Activated CD8-positive, alpha-beta T cell treated with anti-CD3 and anti-CD28 coated beads for 36 hours (primary cell): ENCODE measurements around the gene SV2C. TPM values are rescaled to one million over a fixed set of nuclear protein-coding genes. Genes with fewer than 3 reads are reported as not detected.
"Not testable (repeated sequence)": the region's sequence is repeated elsewhere in the genome, so short reads cannot be mapped to it uniquely, and the experiment has no call there.

Source experiments
- ATAC-seq: fragments of 200-7000 bp; cut with Tn5 transposase; one replicate; pipeline ENCODE4 v1.10.0; 2021; ENCODE audit warnings: mild to moderate bottlenecking, moderate library complexity
- CTCF ChIA-PET: fragments of 350-600 bp; sonication (Branson Sonifier 250); formaldehyde crosslinking; loops from one replicate; lab custom pipeline; 2021; ENCODE audit warnings: antibody characterized with exemption; lab: Charles Lee
- POLR2A ChIA-PET: fragments of 350-600 bp; sonication (Branson Sonifier 250); formaldehyde crosslinking; loops from one replicate; lab custom pipeline; 2021; ENCODE audit warnings: antibody characterized with exemption; lab: Charles Lee
- DNase-seq: peaks from one replicate; pipeline ENCODE4 v3.0.0-alpha.2; 2020
- H3K27ac Mint-ChIP-seq: one replicate; pipeline ENCODE4 v1.8.0; 2021; ENCODE audit warnings: mild to moderate bottlenecking, mixed read lengths
- H3K27me3 Mint-ChIP-seq: one replicate; pipeline ENCODE4 v1.8.0; 2021; ENCODE audit warnings: mixed read lengths
- H3K36me3 Mint-ChIP-seq: one replicate; pipeline ENCODE4 v1.8.0; 2021; ENCODE audit warnings: low read depth, mixed read lengths
- H3K4me1 Mint-ChIP-seq: one replicate; pipeline ENCODE4 v1.8.0; 2021; ENCODE audit warnings: low read depth, mixed read lengths
- H3K4me3 Mint-ChIP-seq: one replicate; pipeline ENCODE4 v1.8.0; 2021; ENCODE audit warnings: mild to moderate bottlenecking, moderate library complexity, mixed read lengths
- H3K9me3 Mint-ChIP-seq: one replicate; pipeline ENCODE4 v1.8.0; 2021; ENCODE audit warnings: mixed read lengths
- intact Hi-C: fragments of 100-400 bp; cut with micrococcal nuclease; formaldehyde crosslinking; loops from one replicate; pipeline ENCODE4 v1.10.0; 2022
- total RNA-seq, 2 experiments: library from RNA; stranded (reverse); gene quantifications; one replicate each; pipeline ENCODE4 v1.2.3, GENCODE V29; 2021
- TF ChIP-seq, protein P1 (sequence below): fragments of 200-600 bp; IDR thresholded peaks from one replicate; pipeline ENCODE4 v1.8.0; 2022; ENCODE audit warnings: antibody characterized with exemption, mild to moderate bottlenecking

Gene SV2C
- total RNA-seq, 2 experiments from 2014 or later: 0.07 TPM; not detected in 1

DNA sequence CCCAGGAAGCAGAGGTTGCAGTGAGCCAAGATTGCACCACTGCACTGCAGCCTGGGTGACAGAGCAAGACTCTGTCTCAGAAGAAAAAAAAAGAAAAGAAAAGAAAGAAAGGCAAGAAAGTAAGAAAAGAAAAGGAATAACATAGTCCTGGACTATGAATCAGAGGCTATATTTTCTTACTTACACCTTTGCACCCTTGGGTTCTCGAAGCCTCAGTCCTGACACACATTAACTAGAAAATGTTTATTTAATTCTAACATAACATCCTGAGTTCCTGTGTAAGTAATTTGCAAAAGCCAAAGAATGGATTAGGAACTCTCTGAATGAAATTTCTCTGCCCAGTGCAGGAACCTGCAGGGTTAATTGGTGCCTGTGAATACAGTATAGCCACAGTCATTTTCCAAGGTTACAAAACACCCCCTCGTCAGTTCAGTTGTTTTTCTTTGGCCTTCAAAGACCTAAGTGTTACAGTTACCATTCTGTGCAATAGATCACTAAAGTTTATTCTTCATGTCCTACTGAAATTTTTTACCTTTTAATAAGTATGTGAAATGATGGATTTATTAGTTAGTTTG, 147.6 kb downstream of the SV2C start:
- Mint-ChIP-seq H3K9me3 (no peaks in the 10 kb centered on the region), H3K4me3 (no peak overlapping the region), H3K36me3 (no peaks in the 10 kb centered on the region), H3K27ac (no peak overlapping the region), H3K27me3 (peaks cover 2% of the 10 kb centered on the region), H3K4me1 (no peaks in the 10 kb centered on the region)
- intact Hi-C loops: no loop called here
- ChIA-PET POLR2A (no interaction called here), CTCF (no interaction called here)
- DNase-seq: no peak
- TF ChIP-seq, protein P1, sequence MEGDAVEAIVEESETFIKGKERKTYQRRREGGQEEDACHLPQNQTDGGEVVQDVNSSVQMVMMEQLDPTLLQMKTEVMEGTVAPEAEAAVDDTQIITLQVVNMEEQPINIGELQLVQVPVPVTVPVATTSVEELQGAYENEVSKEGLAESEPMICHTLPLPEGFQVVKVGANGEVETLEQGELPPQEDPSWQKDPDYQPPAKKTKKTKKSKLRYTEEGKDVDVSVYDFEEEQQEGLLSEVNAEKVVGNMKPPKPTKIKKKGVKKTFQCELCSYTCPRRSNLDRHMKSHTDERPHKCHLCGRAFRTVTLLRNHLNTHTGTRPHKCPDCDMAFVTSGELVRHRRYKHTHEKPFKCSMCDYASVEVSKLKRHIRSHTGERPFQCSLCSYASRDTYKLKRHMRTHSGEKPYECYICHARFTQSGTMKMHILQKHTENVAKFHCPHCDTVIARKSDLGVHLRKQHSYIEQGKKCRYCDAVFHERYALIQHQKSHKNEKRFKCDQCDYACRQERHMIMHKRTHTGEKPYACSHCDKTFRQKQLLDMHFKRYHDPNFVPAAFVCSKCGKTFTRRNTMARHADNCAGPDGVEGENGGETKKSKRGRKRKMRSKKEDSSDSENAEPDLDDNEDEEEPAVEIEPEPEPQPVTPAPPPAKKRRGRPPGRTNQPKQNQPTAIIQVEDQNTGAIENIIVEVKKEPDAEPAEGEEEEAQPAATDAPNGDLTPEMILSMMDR: no peak
- ATAC-seq: no peak

DNA sequence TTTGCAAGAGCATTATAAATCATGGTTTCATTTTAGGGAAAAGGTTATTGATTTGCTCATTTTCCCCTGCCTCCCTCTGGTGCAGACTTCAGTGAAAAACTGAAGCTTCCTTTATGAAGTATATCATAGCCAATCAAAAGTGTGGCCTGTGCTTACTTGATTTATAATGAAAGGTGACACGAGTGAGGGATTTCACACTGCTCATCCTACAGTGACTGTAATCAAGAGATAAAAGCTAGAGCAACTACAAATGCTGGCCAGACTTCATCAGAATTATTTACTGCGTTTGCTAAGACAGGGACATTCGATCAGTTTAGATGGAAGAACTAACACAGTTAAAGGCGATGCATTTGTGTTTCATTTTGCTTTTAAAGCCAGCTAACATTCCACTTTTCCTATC, 151.5 kb downstream of the SV2C start:
- ATAC-seq: no peak
- no peak for DNase-seq
- TF ChIP-seq, protein P1: no peak
- no peak overlapping the region for H3K27ac Mint-ChIP-seq
- peaks cover 3% of the 10 kb centered on the region for H3K27me3 Mint-ChIP-seq
- ChIA-PET POLR2A (no interaction called here), CTCF (interaction anchor here (0.7 kb wide), 1 partner anchor 11 kb away, joined by 3 read pairs; no protein-coding TSS in a partner anchor)
- H3K4me1 Mint-ChIP-seq: no peaks in the 10 kb centered on the region
- no peaks in the 10 kb centered on the region for H3K36me3 Mint-ChIP-seq
- intact Hi-C loops: no loop called here
- H3K4me3 Mint-ChIP-seq: no peak overlapping the region
- peaks cover 7% of the 10 kb centered on the region for H3K9me3 Mint-ChIP-seq

DNA sequence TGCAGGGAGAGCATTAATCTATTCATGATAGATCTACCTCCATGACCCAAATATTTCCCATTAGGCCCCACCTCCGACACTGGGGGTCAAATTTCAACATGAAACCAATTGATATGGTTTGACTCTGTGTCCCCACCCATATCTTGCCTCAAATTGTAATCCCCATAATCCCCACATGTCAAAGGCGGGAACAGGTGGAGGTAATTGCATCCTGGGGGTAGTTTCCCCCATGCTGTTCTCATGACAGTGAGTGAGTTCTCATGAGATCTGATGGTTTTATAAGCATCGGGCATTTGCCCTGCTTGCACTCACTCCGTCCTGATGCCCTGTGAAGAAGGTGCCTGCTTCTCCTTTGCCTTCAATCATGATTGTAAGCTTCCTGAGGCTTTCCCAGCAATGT, 153.5 kb downstream of the SV2C start:
- no peak overlapping the region for H3K4me3 Mint-ChIP-seq
- intact Hi-C loops: no loop called here
- TF ChIP-seq, protein P1: no peak
- POLR2A ChIA-PET: no interaction called here
- DNase-seq (no peak), ATAC-seq (no peak)
- H3K4me1 Mint-ChIP-seq: no peaks in the 10 kb centered on the region
- H3K36me3 Mint-ChIP-seq: no peaks in the 10 kb centered on the region
- peaks cover 7% of the 10 kb centered on the region for H3K9me3 Mint-ChIP-seq
- H3K27ac Mint-ChIP-seq: no peak overlapping the region
- H3K27me3 Mint-ChIP-seq: peaks cover 2% of the 10 kb centered on the region
- CTCF ChIA-PET: interaction anchor here (1.1 to 1.6 kb wide), 2 partner anchors 17 to 91 kb away, joined by 3 read pairs; no protein-coding TSS in a partner anchor

DNA sequence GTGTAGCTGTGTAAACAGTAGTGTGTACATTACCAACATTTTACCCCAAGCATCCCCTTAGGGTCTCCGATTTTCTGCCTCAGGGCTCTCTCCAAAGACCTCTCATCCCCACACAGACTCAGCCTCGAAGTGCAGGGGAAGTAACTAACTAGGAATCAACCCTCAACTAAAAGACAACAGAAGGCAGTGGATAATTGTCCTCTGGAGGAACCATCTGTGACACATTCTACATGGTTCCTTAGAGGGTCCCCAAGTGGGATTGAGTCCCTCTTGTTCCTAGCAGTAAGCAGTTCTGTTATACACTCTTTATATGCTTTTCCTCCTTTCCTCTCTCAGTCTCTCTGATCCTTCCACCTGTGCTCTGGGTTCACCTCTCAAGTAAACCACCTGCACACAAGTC, 157.2 kb downstream of the SV2C start:
- intact Hi-C loops: no loop called here
- no peak overlapping the region for H3K4me3 Mint-ChIP-seq
- TF ChIP-seq, protein P1: no peak
- peaks cover 2% of the 10 kb centered on the region for H3K27me3 Mint-ChIP-seq
- no peaks in the 10 kb centered on the region for H3K36me3 Mint-ChIP-seq
- CTCF ChIA-PET: no interaction called here
- POLR2A ChIA-PET: no interaction called here
- DNase-seq (no peak), ATAC-seq (no peak)
- H3K27ac Mint-ChIP-seq: no peak overlapping the region
- H3K9me3 Mint-ChIP-seq: peaks cover 7% of the 10 kb centered on the region
- H3K4me1 Mint-ChIP-seq: no peaks in the 10 kb centered on the region

DNA sequence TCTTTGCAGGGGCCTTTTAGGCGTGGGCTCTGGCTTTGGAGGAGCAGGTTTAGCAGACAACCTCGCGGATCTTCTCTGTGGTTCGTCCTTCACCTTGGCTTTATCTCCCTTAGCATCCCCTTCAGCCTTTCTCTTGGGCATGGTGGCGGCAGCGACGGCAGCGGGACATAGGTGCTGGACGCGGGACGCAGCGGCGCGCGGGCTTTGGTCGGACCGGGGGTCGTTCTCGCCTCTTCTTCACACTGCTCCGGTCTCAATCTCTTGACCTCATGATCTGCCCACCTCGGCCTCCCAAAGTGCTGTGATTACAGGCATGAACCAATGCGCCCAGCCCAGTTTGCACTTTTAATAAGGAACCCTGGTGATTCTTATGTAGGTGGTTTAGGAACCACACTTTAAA, 159.0 kb downstream of the SV2C start:
- H3K9me3 Mint-ChIP-seq, POLR2A ChIA-PET, ATAC-seq, H3K27ac Mint-ChIP-seq, intact Hi-C loops, CTCF ChIA-PET, H3K4me1 Mint-ChIP-seq, DNase-seq, H3K4me3 Mint-ChIP-seq, H3K36me3 Mint-ChIP-seq, H3K27me3 Mint-ChIP-seq: not testable (repeated sequence)
